Activated naive CD8-positive, alpha-beta T cell (primary cell): Measurements from ENCODE around the gene KCTD6.
A peak's percentile ranks its signal among the peaks of the same experiment; 100 is the strongest.

ENCODE experiments used
- H3K27ac Mint-ChIP-seq: one replicate; pipeline ENCODE4 v1.8.0; 2021; ENCODE audit warnings: mixed read lengths
- H3K27me3 Mint-ChIP-seq: one replicate; pipeline ENCODE4 v1.8.0; 2021; ENCODE audit warnings: mixed read lengths
- H3K36me3 Mint-ChIP-seq: one replicate; pipeline ENCODE4 v1.8.0; 2021; ENCODE audit warnings: mixed read lengths
- H3K4me1 Mint-ChIP-seq: one replicate; pipeline ENCODE4 v1.8.0; 2021; ENCODE audit warnings: low read depth, mixed read lengths
- H3K4me3 Mint-ChIP-seq: one replicate; pipeline ENCODE4 v1.8.0; 2021; ENCODE audit warnings: mild to moderate bottlenecking, mixed read lengths
- H3K9me3 Mint-ChIP-seq: one replicate; pipeline ENCODE4 v1.8.0; 2021; ENCODE audit warnings: low read depth, mixed read lengths

KCTD6 gene

GRCh38 chr3:58491506-58492402, at the start of gene KCTD6:
KCTD6 (plus strand) TSS chr3:58492096; CDS start chr3:58498756, 6,660 bp downstream.
- Mint-ChIP-seq H3K36me3 (no peaks in the 10 kb centered on the region), H3K9me3 (no peaks in the 10 kb centered on the region), H3K27ac (peak within 1 kb of the TSS; percentile 91), H3K27me3 (no peaks in the 10 kb centered on the region), H3K4me3 (peak within 1 kb of the TSS; percentile 92), H3K4me1 (peaks cover 45% of the 10 kb centered on the region)

DNA sequence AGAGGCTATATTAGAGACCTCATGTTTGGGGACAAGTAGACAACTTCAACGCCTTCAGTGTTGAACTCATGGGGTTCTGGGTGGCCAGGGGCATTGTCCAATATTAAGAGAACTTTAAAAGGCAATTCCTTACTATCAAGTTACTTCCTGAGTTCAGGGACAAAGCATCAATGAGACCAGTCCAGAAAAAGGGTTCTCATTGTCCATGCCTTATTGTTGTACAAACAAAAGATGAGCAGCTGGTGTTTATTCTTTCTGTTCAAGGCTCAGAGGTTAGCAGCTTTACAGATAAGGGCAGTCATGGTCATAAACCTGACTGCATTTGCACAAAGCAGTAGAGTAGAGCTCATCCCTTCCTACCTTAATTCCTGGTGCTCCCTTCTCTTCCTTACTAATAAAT, 39.7 kb upstream of the KCTD6 start:
- H3K9me3 Mint-ChIP-seq = peaks cover 7% of the 10 kb centered on the region
- peaks cover 20% of the 10 kb centered on the region for H3K36me3 Mint-ChIP-seq
- no peak overlapping the region for H3K4me3 Mint-ChIP-seq
- peaks cover 4% of the 10 kb centered on the region for H3K4me1 Mint-ChIP-seq
- no peak overlapping the region for H3K27ac Mint-ChIP-seq
- H3K27me3 Mint-ChIP-seq = no peaks in the 10 kb centered on the region

DNA sequence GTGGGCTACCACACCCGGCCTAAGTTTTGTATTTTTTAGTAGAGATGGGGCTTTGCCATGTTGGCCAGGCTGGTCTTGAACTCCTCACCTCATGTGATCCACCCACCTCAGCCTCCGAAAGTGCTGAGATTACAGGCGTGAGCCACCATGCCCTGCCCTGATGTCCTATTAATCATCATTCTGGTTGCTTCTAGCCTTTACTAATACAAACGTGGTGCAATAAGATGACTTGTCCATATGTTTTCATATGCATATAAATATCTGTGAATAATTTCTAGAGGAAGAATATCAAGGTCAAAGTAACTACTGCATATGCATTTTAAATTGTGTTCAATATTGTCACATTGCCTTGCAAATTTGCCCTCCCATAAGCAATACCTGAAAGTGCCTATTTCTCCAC, 32.7 kb upstream of the KCTD6 start:
- Mint-ChIP-seq H3K4me3 (no peak overlapping the region), H3K9me3 (peaks cover 4% of the 10 kb centered on the region), H3K27me3 (no peaks in the 10 kb centered on the region), H3K27ac (no peak overlapping the region), H3K36me3 (peaks cover 17% of the 10 kb centered on the region), H3K4me1 (peaks cover 9% of the 10 kb centered on the region)

GRCh38 chr3:58462829-58463180, 29.1 kb upstream of the KCTD6 start:
- Mint-ChIP-seq H3K36me3 (no peaks in the 10 kb centered on the region), H3K9me3 (no peaks in the 10 kb centered on the region), H3K4me3 (no peak overlapping the region), H3K27ac (no peak overlapping the region), H3K27me3 (no peaks in the 10 kb centered on the region), H3K4me1 (peaks cover 14% of the 10 kb centered on the region)

DNA sequence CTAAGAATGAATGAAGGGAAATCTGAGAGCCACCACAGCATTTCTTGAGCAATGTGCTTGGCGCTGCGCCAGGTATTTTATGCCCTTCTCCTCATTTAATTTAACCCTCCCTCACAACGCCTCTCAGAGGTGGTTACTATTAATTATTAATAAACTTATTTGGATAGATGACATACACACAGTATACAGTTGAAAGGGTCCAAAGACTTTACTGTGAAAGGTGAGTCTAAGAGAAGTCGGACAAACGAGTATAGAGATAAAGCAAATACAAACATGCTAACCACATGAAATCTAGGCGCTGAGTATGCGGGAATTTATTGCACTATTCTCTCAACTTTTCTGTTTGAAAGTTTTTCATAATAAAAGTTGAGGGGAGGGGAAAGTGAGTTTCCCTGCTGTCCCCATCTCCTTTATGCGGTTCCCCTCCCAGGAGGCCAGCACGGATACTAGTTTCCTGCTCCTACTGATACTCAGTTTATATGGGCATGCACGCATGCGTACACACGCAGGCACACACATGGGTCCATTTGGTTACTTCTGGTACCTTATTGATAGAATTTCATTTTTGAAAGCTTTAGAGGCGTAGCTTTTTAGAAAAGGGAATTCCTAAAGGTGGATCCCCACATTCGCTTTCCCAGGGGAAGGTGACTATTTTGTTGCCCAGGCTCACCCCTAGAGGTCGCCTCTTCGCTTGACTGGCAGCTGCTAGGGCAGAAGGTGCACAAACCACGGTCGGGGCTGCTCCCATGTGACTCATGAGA, 28.5 kb upstream of the KCTD6 start:
- H3K4me3 Mint-ChIP-seq = peak overlapping the region; percentile 67
- H3K27me3 Mint-ChIP-seq = no peaks in the 10 kb centered on the region
- H3K4me1 Mint-ChIP-seq = peaks cover 14% of the 10 kb centered on the region
- no peaks in the 10 kb centered on the region for H3K36me3 Mint-ChIP-seq
- no peaks in the 10 kb centered on the region for H3K9me3 Mint-ChIP-seq
- no peak overlapping the region for H3K27ac Mint-ChIP-seq

DNA sequence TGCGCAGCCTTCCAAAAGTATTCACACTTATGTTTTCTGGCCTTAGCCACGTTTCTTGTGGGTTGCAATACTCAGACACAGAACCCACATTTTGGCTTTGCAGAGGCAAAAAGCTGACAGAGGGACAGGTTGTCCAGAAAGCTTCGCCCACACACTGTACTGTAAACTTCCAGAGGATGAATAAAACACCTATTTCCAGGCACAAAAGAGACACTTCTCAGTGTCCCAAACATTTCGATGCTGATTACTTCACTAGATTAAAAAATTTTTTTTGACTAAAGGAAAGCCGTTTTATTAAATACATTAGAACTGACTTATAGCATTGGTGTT, 28.0 kb upstream of the KCTD6 start:
- H3K27me3 Mint-ChIP-seq = no peaks in the 10 kb centered on the region
- no peaks in the 10 kb centered on the region for H3K9me3 Mint-ChIP-seq
- H3K4me1 Mint-ChIP-seq = peaks cover 14% of the 10 kb centered on the region
- H3K27ac Mint-ChIP-seq = no peak overlapping the region
- no peaks in the 10 kb centered on the region for H3K36me3 Mint-ChIP-seq
- H3K4me3 Mint-ChIP-seq = peak overlapping the region; percentile 67

DNA sequence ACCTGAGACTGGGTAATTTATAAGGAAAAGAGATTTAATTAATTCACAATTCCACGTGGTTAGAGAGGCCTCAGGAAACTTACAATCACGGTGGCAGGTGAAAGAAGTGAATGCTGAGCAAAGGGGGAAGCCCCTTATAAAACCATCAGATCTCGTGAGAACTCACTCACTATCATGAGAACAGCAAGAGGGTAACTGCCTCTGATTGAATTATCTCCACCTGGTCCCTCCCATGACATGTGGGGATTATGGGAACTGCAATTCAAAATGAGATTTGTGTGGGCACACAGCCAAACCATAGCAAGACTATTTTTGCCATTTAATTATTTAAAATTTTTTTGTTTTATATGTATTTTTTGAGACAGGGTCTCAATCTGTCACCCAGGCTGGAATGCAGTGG, 27.0 kb upstream of the KCTD6 start:
- Mint-ChIP-seq H3K4me1 (peaks cover 14% of the 10 kb centered on the region), H3K9me3 (no peaks in the 10 kb centered on the region), H3K36me3 (no peaks in the 10 kb centered on the region)

DNA sequence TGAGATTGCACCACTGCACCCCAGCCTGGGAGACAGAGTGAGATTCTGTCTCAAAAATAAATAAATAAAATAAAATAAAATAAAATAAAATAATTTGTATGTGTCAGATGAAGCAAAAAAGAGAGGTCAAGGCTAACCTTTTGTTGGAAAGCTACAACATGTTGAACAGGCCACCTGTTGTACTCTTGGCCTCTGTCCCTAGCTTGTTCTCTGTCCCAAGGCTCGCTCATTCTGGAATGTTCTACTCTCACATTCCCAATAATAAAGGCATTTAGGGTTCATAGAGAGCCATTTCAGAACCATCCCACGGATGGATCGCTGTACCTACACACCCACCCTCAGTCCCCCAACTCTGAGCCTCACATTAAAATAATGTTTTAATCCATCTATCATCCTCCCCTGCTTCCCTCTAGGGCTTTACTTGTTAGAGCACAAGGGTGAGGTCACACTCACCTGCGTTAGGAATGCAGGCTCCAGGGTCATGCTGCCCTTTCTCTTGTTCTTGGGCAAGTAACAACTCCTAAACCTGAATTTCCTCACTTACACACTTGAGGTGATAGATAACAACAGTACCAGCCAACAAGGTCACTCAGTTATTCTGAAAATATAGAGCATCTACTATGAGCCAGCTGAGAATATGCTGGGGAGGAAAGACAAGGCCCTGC, 24.9 kb upstream of the KCTD6 start:
- H3K27me3 Mint-ChIP-seq = no peaks in the 10 kb centered on the region
- no peaks in the 10 kb centered on the region for H3K9me3 Mint-ChIP-seq
- no peaks in the 10 kb centered on the region for H3K36me3 Mint-ChIP-seq
- H3K4me1 Mint-ChIP-seq = peaks cover 28% of the 10 kb centered on the region
- no peak overlapping the region for H3K4me3 Mint-ChIP-seq
- no peak overlapping the region for H3K27ac Mint-ChIP-seq

More for the DNA sequence above, 27.0 kb upstream of the KCTD6 start:
- Mint-ChIP-seq H3K4me3 (no peak overlapping the region), H3K27me3 (no peaks in the 10 kb centered on the region), H3K27ac (no peak overlapping the region)

DNA sequence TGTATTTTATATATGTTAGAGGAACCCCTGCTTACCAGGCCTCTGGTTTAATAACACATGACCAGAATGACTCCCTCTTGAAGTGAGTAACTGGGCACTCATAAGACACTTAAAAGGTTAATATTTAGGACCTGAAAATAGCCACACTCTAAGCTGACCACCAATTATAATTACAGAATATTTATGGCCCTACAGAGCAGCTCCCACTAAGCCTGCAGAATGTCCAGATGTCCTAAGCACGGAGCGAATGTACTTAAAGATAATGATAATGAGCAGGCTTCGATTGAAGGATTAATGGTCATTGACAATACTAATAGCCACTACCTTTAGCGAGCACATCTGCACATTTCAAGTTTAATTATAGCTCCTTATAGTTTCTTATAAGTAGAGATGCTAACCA, 22.8 kb upstream of the KCTD6 start:
- Mint-ChIP-seq H3K36me3 (no peaks in the 10 kb centered on the region), H3K9me3 (no peaks in the 10 kb centered on the region), H3K27me3 (no peaks in the 10 kb centered on the region), H3K4me3 (no peak overlapping the region), H3K4me1 (peaks cover 21% of the 10 kb centered on the region), H3K27ac (no peak overlapping the region)

DNA sequence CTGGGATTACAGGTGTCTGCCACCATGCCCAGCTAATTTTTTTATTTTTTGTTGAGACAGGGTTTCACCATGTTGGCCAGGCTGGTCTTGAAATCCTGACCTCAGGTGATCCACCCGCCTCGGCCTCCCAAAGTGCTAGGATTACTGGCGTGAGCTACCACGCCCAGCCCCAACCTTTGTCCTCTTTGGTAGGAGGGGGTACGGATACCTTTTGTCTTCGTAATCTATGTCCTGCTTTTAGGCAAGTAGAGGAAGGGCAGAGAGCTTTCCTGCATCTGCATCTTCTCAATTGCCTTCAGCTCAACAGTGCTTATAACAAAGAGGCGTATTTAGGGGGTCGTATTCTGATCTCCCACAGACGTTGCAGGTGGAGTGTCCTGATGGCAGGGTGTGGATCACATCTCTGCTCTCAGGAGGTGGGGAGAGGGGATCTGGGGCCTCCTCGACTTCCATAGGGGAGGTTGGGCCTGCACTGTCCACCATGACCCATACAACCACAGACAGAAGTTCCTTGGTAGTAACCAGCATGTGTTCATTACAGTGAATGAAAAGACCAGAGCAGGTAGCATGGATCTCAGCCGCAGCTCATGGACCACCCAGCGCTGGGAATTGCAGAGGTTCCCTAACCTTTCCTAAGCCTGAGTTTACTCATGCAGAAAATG, 21.4 kb upstream of the KCTD6 start:
- H3K4me3 Mint-ChIP-seq = no peak overlapping the region
- no peaks in the 10 kb centered on the region for H3K27me3 Mint-ChIP-seq
- no peaks in the 10 kb centered on the region for H3K36me3 Mint-ChIP-seq
- H3K4me1 Mint-ChIP-seq = peaks cover 28% of the 10 kb centered on the region
- H3K9me3 Mint-ChIP-seq = no peaks in the 10 kb centered on the region
- H3K27ac Mint-ChIP-seq = peak overlapping the region; percentile 54

- Mint-ChIP-seq H3K27ac (peak overlapping the region; percentile 54), H3K9me3 (no peaks in the 10 kb centered on the region), H3K4me1 (peaks cover 28% of the 10 kb centered on the region), H3K27me3 (no peaks in the 10 kb centered on the region), H3K36me3 (no peaks in the 10 kb centered on the region), H3K4me3 (no peak overlapping the region)
Observed at GRCh38 chr3:58471025-58471887, 20.6 kb upstream of the KCTD6 start.

DNA sequence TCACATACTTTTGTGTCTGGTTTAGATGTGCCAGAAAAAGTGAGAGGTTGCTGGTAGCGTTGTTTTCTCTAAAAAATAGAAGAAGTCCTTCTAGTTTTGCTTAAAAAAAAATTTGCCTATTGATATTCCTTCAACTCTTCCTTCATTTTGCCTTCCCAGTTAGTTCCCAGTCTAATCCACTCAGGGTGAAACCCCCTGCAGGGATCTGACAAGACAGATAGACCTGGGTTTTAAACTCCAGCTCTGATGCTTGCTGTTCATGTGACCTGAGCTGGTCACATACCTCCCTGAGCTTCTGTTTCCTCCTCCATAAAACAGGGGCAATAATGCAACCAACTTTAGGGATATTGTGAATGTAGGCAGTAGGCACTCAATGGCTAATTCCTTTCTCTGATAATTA, 18.6 kb upstream of the KCTD6 start:
- Mint-ChIP-seq H3K27ac (no peak overlapping the region), H3K4me1 (peaks cover 28% of the 10 kb centered on the region), H3K27me3 (no peaks in the 10 kb centered on the region), H3K36me3 (peaks cover 2% of the 10 kb centered on the region), H3K9me3 (no peaks in the 10 kb centered on the region), H3K4me3 (no peak overlapping the region)

GRCh38 chr3:58474348-58474911, 17.5 kb upstream of the KCTD6 start:
- H3K4me1 Mint-ChIP-seq = peaks cover 28% of the 10 kb centered on the region
- H3K36me3 Mint-ChIP-seq = peaks cover 2% of the 10 kb centered on the region
- H3K27me3 Mint-ChIP-seq = no peaks in the 10 kb centered on the region
- H3K27ac Mint-ChIP-seq = no peak overlapping the region
- H3K9me3 Mint-ChIP-seq = no peaks in the 10 kb centered on the region
- no peak overlapping the region for H3K4me3 Mint-ChIP-seq
